GM18517 (cell line): Measurements from ENCODE around the gene ARHGAP42.
"Not testable (repeated sequence)": the region's sequence is repeated elsewhere in the genome, so short reads cannot be mapped to it uniquely, and the experiment has no call there.

ENCODE experiments used
- ATAC-seq: cut with Tn5 transposase; IDR thresholded peaks from one replicate; pipeline ENCODE4 v1.9.1; 2021; ENCODE audit warnings: mild to moderate bottlenecking, moderate library complexity; ENCODE audit not compliant: unreplicated experiment

ARHGAP42 gene

DNA sequence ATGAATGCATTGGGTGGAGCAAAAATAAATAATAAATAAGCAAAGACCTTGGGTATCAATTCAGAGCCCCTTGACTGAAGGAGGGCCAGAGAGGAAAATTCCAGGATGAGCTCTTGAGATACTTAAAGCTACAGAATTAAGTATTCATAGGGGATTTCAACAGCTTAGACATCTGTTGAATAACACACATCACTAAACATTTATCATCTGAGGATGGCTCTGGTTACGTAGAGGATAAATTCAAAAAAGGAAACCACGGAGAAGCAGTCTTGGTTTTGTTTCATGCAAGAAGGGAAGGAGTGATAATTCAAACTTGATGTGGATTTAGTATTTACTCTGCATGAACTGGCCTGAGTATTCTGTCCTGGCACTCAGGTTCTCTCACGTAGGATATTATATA lies 29.8 kb downstream of the ARHGAP42 start:
- ATAC-seq, result no peak

- ATAC-seq, result no peak
These were observed 32.3 kb downstream of the ARHGAP42 start for GRCh38 chr11:100719362-100719761.

GRCh38 chr11:100719809-100720221 lies 32.7 kb downstream of the ARHGAP42 start:
- ATAC-seq, result no peak

- no peak for ATAC-seq
These were observed 39.6 kb downstream of the ARHGAP42 start for GRCh38 chr11:100726680-100727079.

GRCh38 chr11:100727410-100727809 lies 40.3 kb downstream of the ARHGAP42 start:
- no peak for ATAC-seq

DNA sequence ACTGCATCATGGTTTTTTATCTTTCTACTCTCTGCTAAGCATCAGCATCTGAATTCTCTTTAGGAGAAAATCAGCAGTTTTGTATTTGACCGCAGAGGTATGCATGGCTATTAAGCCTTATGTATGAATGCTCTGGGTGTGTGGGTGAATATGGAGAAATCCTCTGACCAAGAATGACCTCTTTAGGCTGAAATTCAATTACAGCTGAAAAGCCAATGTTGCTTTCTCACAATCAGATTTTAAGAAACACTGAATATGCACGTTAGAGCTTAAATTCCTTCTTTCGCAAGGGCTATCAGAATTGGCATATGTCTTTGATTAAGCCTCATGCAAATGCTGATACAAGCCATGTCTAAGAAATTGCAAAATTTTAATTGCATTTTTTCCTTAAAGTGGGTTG lies 43.2 kb downstream of the ARHGAP42 start:
- no peak for ATAC-seq

DNA sequence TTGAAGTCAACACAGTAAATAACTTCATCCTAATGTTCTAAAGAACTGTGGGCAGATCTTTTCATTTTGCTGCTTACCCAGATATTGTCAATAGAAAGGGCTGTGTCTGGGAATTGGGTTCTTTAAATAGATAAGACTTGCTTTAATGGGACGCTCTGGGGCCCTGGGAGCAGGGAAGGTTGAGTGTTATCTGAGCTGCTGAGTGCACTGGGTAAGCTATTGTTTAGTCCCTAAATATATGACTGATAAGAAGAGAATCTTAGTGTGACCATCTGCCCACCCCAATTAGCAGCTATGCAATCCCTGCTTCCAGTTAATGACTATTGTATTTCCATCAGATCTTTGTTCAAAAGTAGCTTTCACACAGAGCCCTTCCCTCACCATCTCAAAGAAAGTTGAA lies 44.4 kb downstream of the ARHGAP42 start:
- no peak for ATAC-seq

DNA sequence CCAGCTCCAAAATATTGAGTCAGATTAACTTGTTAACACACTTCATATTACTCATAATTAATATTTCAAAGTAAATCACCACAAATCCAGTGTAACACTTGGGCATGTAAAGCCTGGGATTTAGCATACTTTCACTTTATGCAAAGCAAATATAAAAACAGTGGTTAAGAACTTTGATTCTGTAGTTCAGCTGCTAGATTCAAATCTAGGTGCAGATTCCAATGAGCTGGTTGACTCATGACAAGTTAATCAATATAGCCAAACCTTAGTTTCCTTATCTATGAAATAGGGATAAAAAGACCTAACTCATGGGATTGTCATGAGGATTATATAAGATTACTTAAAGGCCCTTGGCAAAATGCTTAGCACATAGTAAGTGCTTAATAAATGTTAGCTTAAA lies 45.9 kb downstream of the ARHGAP42 start:
- ATAC-seq, result no peak

GRCh38 chr11:100734743-100735527 lies 47.8 kb downstream of the ARHGAP42 start:
- ATAC-seq, result peak; percentile 74

DNA sequence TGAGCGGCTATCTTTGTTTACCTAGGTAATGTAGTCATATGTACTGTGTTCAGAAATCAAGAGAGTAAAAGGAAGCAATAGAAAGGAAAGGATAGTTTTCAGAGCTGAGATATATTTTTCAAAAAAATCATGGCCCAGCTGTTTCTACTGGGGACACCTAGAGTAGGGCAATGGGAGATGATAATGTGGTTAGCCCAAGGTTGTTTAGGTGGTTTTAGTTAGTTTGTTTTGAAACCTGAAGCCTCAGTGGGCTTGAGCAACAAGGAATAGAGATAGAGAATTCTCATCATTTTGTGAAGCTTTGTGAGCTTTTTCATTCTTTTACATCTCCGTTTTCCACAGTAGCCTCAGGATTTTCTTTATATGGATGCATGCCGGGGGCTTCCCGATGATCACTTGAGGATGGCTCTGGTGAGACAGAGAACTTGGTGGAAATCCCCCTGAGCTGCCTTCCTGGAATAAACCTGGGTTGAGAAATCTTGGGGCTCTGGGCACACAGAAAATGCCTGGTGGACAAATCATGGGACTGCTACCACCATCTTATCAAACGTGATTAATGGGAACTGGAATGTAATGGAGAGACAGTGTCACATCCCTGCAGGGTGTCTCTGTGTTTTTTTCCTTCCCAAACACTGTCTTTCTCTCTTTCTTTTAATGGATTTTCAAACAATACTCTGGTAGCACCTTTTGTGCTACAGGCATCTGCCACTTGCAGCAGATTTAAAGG lies 49.0 kb downstream of the ARHGAP42 start:
- ATAC-seq, result no peak

GRCh38 chr11:100738701-100739270 lies 51.7 kb downstream of the ARHGAP42 start:
- ATAC-seq, result no peak

GRCh38 chr11:100739666-100740065 lies 52.6 kb downstream of the ARHGAP42 start:
- ATAC-seq, result no peak

DNA sequence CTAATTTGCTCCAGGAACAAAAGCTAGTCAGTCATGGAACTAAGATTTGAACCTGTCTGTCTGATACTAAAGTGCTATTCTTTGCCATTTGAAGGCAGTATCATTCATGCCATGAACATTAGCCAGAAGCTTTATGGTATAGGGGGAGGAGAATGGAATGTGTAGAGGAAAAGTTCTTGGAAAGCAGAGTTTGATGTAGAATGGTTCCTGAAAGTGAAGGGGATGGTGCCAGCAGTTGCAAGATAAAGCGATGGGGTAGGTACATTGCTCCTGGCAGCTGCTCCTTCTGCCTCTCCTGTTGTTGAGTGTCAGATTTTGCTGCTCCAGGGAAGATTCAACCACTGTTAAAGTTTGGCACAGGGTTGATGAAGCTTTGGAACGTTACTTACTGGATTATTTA lies 53.4 kb downstream of the ARHGAP42 start:
- ATAC-seq, result no peak

GRCh38 chr11:100741866-100742625 lies 55.0 kb downstream of the ARHGAP42 start:
- peak; percentile 39 for ATAC-seq

DNA sequence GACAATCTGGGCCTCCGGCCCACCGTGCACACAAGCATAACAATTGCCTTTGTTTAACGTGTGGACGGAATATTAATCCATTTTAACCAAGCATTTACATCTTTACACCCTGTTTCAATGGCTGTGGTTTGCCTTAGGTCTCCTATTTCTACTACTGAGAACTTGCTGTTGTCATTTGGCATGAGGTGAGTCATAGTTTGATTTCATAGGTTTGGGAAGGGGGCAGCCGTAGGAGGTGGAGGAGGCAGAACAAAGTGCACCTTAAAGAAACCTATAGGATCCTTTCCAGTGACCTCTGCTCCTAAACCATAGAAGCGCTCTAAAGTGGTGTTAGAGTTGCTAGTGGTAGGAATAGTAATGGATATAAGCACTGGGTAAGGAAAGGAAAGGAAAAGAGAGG lies 59.4 kb downstream of the ARHGAP42 start:
- no peak for ATAC-seq

DNA sequence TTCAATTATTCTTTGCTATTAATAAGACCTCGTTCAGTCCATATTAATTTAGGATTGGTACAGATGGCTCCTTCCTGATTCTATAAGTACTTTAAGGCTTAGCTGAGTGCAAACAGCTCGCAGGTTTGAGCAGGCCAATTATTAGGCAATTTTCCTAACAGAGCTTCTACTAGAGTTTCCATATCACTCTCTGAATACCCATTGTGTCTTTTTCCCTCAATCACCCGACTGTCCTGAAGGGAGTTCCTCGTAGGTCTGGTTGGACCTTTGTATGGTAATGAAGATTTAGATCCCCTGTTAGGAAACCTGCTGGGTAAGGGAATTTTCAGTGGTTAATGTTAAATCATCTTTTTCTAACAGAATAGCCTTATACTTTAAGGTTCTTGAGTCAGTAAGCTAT lies 61.1 kb downstream of the ARHGAP42 start:
- ATAC-seq, result no peak

- not testable (repeated sequence) for ATAC-seq
These were observed 62.9 kb downstream of the ARHGAP42 start for GRCh38 chr11:100749887-100750565.

- ATAC-seq, result not testable (repeated sequence)
These were observed 63.4 kb downstream of the ARHGAP42 start for GRCh38 chr11:100750566-100750891.

- ATAC-seq, result no peak
These were observed 65.5 kb downstream of the ARHGAP42 start for GRCh38 chr11:100752371-100753171.

- no peak for ATAC-seq
These were observed 66.1 kb downstream of the ARHGAP42 start for GRCh38 chr11:100753172-100753543.
